Measurements from ENCODE around the gene POLR3E. TPM values are rescaled to one million over a fixed set of nuclear protein-coding genes. Genes with fewer than 3 reads are reported as not detected.
"Not testable (repeated sequence)": the region's sequence is repeated elsewhere in the genome, so short reads cannot be mapped to it uniquely, and the experiment has no call there.

POLR3E gene
- total RNA-seq, 1 experiment from 2014 or later, result 73.5 TPM

DNA sequence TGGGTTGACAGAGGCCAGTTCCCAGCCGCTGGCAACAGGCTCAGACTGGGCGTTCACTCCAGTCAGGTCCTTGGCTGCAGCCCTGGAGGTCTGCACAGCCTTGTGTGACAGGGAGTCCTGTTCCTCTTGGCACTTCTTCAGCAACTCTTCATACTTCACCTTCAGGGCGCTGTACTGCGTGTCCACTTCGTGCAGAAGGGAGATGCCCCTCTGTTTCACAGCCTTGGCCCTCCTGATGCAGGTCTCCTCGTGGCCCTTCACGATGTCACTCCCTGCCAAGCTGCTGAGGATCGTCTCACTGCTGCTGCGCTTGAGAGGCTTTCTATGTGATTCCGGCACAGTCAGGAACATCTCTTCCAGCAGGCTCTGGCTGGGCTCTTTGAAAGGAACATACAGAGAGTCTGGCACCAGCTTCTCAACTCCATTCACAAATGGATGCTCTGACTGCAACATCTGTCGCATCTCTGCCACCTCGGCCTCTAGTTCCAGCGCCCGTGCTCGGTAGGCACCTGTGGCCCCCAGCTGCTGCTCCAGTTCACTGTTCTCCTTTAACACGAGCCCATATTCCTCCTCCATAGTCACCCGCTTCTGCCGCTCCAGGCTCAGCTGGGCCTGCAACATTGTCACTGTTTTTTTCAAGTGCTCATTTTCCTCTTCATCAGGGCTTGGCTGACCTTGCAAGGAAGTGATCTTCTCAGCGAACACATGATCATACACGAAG lies 50.1 kb downstream of the POLR3E start (continued):
- TF ChIP-seq IRF2 (CRISPR knock-in tag; IDR thresholded peaks at IDR 0.05; ENCODE audit: borderline replicate concordance, low read depth) (no peak), CREB1 (CRISPR knock-in tag; IDR thresholded peaks at IDR 0.05) (no peak)

DNA sequence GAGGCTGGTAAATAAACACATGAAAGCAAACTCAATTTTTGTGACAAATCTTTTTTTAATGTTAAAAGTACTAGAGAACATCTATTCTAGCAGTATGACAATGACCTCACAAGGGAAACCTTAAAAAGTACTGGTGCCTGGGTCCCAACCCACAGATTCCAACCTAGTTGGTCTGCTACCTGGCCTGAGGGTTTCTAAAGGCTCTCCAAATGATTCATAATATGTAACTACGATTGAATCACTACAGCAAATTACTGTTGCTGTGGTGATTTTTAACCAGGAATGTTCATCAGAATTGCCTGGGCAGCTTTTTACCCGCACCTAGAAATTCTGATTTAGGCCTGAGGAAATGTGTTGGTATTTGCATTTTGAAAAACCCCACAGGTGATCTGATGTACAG lies 51.1 kb downstream of the POLR3E start:
- H3K36me3 Mint-ChIP-seq, result peaks cover 72% of the 10 kb centered on the region
- no peak overlapping the region for H3K27ac Mint-ChIP-seq
- ATAC-seq, result no peak
- peaks cover 10% of the 10 kb centered on the region; the same call in 1 of the 2 replicates for H3K9me3 Mint-ChIP-seq
- ChIA-PET CTCF (no interaction called here), POLR2A (no interaction called here)
- TF ChIP-seq IRF2 (CRISPR knock-in tag; IDR thresholded peaks at IDR 0.05; ENCODE audit: borderline replicate concordance, low read depth) (no peak), JAZF1 (CRISPR knock-in tag; IDR thresholded peaks at IDR 0.05) (no peak), ZBTB21 (CRISPR knock-in tag; IDR thresholded peaks at IDR 0.05; ENCODE audit: borderline replicate concordance) (no peak), ETV6 (CRISPR knock-in tag; IDR thresholded peaks at IDR 0.05) (no peak), RELA (CRISPR knock-in tag; IDR thresholded peaks at IDR 0.05; ENCODE audit: borderline replicate concordance) (no peak), EMX1 (CRISPR knock-in tag; IDR thresholded peaks at IDR 0.05) (no peak), ZNF263 (CRISPR knock-in tag; IDR thresholded peaks at IDR 0.05; ENCODE audit: low read depth) (no peak), NFYB (CRISPR knock-in tag; conservative IDR thresholded peaks at IDR 0.05; ENCODE audit: low read depth) (no peak), CREM (CRISPR knock-in tag; IDR thresholded peaks at IDR 0.05) (no peak), ZNF138 (CRISPR knock-in tag; conservative IDR thresholded peaks at IDR 0.05) (no peak), ZNF219 (CRISPR knock-in tag; IDR thresholded peaks at IDR 0.05; ENCODE audit: borderline replicate concordance) (no peak)
- TF ChIP-seq, protein P1, sequence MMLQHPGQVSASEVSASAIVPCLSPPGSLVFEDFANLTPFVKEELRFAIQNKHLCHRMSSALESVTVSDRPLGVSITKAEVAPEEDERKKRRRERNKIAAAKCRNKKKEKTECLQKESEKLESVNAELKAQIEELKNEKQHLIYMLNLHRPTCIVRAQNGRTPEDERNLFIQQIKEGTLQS (CRISPR knock-in tag; conservative IDR thresholded peaks at IDR 0.05), result no peak
- TF ChIP-seq, protein P2, sequence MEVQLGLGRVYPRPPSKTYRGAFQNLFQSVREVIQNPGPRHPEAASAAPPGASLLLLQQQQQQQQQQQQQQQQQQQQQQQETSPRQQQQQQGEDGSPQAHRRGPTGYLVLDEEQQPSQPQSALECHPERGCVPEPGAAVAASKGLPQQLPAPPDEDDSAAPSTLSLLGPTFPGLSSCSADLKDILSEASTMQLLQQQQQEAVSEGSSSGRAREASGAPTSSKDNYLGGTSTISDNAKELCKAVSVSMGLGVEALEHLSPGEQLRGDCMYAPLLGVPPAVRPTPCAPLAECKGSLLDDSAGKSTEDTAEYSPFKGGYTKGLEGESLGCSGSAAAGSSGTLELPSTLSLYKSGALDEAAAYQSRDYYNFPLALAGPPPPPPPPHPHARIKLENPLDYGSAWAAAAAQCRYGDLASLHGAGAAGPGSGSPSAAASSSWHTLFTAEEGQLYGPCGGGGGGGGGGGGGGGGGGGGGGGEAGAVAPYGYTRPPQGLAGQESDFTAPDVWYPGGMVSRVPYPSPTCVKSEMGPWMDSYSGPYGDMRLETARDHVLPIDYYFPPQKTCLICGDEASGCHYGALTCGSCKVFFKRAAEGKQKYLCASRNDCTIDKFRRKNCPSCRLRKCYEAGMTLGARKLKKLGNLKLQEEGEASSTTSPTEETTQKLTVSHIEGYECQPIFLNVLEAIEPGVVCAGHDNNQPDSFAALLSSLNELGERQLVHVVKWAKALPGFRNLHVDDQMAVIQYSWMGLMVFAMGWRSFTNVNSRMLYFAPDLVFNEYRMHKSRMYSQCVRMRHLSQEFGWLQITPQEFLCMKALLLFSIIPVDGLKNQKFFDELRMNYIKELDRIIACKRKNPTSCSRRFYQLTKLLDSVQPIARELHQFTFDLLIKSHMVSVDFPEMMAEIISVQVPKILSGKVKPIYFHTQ (CRISPR knock-in tag; IDR thresholded peaks at IDR 0.05), result no peak
- no peaks in the 10 kb centered on the region for H3K27me3 Mint-ChIP-seq (ENCODE audit: low read depth)
- H3K4me1 Mint-ChIP-seq, result peaks cover 8% of the 10 kb centered on the region
- H3K4me3 Mint-ChIP-seq, result no peak overlapping the region
- DNase-seq (ENCODE audit: low spot score), result no peak

DNA sequence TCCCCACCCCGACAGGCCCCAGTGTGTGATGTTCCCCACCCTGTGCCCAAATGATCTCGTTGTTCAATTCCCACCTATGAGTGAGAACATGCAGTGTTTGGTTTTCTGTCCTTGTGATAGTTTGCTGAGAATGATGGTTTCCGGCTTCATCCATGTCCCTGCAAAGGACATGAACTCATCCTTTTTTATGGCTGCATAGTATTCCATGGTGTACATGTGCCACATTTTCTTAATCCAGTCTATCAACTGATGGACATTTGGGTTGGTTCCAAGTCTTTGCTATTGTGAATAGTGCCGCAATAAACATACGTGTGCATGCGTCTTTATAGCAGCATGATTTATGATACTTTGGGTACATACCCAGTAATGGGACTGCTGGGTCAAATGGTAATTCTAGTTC lies 53.8 kb downstream of the POLR3E start:
- Mint-ChIP-seq H3K36me3 (peaks cover 66% of the 10 kb centered on the region), H3K4me1 (peaks cover 24% of the 10 kb centered on the region)
- ATAC-seq; CTCF ChIA-PET; POLR2A ChIA-PET; H3K4me3 Mint-ChIP-seq; H3K27ac Mint-ChIP-seq; H3K9me3 Mint-ChIP-seq; DNase-seq (ENCODE audit: low spot score); H3K27me3 Mint-ChIP-seq (ENCODE audit: low read depth): not testable (repeated sequence)

DNA sequence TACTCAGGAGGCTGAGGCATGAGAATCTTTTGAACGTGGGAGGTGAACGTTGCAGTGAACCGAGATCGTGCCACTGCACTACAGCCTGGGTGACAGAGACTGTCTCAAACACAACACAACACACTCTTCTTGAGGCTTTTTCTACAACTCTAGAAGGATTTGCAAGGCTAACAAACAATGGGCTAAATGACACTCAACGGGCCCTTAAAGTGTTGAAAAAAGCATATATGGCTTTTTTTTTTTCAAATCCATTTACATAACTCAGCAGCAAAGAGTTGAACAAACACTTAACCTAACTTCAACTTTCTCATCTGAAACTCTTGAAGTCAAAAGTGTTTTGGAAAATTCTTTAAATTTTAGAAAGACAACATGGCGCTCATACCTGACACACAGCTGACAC lies 54.9 kb downstream of the POLR3E start:
- Mint-ChIP-seq H3K4me3 (no peak overlapping the region), H3K36me3 (peaks cover 55% of the 10 kb centered on the region), H3K27me3 (ENCODE audit: low read depth) (no peaks in the 10 kb centered on the region), H3K4me1 (peaks cover 24% of the 10 kb centered on the region), H3K27ac (no peak overlapping the region), H3K9me3 (peaks cover 10% of the 10 kb centered on the region; the same call in 1 of the 2 replicates)
- ATAC-seq (no peak), DNase-seq (ENCODE audit: low spot score) (no peak)
- POLR2A ChIA-PET, result no interaction called here
- CTCF ChIA-PET, result interaction anchor here (1.4 to 1.5 kb wide), 2 partner anchors 31 to 210 kb away, joined by 3 to 5 read pairs; no protein-coding TSS in a partner anchor
- TF ChIP-seq, protein P3, sequence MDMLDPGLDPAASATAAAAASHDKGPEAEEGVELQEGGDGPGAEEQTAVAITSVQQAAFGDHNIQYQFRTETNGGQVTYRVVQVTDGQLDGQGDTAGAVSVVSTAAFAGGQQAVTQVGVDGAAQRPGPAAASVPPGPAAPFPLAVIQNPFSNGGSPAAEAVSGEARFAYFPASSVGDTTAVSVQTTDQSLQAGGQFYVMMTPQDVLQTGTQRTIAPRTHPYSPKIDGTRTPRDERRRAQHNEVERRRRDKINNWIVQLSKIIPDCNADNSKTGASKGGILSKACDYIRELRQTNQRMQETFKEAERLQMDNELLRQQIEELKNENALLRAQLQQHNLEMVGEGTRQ (CRISPR knock-in tag; IDR thresholded peaks at IDR 0.05), result no peak
- TF ChIP-seq JAZF1 (CRISPR knock-in tag; IDR thresholded peaks at IDR 0.05) (no peak), NR3C1 (CRISPR knock-in tag; conservative IDR thresholded peaks at IDR 0.05; ENCODE audit: low read depth) (no peak), RORB (CRISPR knock-in tag; IDR thresholded peaks at IDR 0.05) (no peak), ZBTB21 (CRISPR knock-in tag; IDR thresholded peaks at IDR 0.05; ENCODE audit: borderline replicate concordance) (no peak), ZNF423 (CRISPR knock-in tag; IDR thresholded peaks at IDR 0.05) (no peak), FOXP1 (CRISPR knock-in tag; IDR thresholded peaks at IDR 0.05; ENCODE audit: borderline replicate concordance) (no peak)
- TF ChIP-seq, protein P4, sequence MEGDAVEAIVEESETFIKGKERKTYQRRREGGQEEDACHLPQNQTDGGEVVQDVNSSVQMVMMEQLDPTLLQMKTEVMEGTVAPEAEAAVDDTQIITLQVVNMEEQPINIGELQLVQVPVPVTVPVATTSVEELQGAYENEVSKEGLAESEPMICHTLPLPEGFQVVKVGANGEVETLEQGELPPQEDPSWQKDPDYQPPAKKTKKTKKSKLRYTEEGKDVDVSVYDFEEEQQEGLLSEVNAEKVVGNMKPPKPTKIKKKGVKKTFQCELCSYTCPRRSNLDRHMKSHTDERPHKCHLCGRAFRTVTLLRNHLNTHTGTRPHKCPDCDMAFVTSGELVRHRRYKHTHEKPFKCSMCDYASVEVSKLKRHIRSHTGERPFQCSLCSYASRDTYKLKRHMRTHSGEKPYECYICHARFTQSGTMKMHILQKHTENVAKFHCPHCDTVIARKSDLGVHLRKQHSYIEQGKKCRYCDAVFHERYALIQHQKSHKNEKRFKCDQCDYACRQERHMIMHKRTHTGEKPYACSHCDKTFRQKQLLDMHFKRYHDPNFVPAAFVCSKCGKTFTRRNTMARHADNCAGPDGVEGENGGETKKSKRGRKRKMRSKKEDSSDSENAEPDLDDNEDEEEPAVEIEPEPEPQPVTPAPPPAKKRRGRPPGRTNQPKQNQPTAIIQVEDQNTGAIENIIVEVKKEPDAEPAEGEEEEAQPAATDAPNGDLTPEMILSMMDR (IDR thresholded peaks at IDR 0.05), result no peak
- TF ChIP-seq, protein P1 (CRISPR knock-in tag; conservative IDR thresholded peaks at IDR 0.05), result no peak
- TF ChIP-seq, protein P5, sequence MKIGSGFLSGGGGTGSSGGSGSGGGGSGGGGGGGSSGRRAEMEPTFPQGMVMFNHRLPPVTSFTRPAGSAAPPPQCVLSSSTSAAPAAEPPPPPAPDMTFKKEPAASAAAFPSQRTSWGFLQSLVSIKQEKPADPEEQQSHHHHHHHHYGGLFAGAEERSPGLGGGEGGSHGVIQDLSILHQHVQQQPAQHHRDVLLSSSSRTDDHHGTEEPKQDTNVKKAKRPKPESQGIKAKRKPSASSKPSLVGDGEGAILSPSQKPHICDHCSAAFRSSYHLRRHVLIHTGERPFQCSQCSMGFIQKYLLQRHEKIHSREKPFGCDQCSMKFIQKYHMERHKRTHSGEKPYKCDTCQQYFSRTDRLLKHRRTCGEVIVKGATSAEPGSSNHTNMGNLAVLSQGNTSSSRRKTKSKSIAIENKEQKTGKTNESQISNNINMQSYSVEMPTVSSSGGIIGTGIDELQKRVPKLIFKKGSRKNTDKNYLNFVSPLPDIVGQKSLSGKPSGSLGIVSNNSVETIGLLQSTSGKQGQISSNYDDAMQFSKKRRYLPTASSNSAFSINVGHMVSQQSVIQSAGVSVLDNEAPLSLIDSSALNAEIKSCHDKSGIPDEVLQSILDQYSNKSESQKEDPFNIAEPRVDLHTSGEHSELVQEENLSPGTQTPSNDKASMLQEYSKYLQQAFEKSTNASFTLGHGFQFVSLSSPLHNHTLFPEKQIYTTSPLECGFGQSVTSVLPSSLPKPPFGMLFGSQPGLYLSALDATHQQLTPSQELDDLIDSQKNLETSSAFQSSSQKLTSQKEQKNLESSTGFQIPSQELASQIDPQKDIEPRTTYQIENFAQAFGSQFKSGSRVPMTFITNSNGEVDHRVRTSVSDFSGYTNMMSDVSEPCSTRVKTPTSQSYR (CRISPR knock-in tag; IDR thresholded peaks at IDR 0.05), result no peak

Measured in WTC11 (cell line).